Stimulated activated naive CD4-positive, alpha-beta T cell treated with Interleukin-2 at 50 U/mL for 16 hours (primary cell): ENCODE results near the gene DBH.

Experiments
- DNase-seq: peaks from one replicate; lab custom pipeline; 2025; lab: John Stamatoyannopoulos, UW

Gene DBH

DNA sequence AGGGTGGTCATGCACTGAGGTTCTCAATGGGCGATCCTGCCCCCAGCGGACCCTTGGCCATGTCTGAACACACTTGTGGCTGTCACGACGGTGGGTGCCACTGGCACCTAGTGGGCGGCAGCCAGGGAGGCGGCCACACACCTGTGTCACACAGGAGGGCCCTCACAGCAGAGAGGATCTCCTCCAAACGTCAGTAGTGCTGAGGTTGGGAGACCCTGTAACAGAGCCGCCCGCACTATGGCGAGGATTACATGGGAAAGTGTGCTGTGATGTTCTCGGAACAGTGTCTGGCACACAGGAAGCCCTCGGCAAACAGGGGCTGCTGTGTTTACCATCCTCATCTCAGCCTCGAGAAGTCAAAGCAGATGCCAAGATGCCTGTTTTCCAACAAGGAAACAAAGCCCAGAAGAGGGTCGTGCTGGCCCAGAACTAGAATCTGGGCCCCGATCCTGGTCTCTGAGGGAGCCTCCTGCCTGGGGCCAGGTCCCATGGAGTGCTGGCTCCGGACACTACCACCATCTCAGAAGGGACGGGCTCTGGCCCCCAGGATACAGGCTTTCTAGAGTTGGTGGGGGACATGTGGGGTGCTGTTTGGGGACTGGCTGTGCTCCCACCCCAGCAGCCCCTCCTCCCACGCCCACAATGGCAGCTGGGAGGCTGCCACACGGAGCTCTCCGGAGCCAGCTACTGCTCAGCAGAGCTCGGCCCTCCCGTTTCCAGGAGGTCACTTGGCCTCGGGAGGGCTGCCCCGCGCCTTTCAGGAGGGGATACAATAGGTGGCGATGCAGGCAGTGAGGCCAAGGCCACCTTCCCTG is 48.2 kb downstream of the DBH start:
- no peak for DNase-seq

DNA sequence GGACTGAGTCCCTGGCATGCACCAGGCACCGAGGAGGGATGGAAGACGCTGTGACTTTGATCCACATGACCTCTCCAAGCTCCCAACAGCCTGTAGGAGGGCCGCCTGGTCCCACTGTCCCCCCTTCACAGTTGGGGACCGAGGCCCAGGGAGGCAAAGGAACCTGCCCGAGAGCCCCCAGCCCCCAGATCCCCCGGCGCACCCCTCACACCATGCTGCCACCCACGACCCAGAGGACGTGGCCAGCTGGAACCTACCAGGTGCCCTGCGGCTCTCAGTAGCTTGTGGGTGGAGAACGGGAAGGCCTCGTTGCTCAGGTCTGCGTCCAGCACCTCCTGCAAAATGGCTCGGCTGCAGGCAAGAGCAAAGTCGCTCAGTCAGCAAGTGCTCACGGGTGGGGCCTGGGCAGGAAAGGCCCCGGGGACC is 48.8 kb downstream of the DBH start:
- no peak for DNase-seq

DNA sequence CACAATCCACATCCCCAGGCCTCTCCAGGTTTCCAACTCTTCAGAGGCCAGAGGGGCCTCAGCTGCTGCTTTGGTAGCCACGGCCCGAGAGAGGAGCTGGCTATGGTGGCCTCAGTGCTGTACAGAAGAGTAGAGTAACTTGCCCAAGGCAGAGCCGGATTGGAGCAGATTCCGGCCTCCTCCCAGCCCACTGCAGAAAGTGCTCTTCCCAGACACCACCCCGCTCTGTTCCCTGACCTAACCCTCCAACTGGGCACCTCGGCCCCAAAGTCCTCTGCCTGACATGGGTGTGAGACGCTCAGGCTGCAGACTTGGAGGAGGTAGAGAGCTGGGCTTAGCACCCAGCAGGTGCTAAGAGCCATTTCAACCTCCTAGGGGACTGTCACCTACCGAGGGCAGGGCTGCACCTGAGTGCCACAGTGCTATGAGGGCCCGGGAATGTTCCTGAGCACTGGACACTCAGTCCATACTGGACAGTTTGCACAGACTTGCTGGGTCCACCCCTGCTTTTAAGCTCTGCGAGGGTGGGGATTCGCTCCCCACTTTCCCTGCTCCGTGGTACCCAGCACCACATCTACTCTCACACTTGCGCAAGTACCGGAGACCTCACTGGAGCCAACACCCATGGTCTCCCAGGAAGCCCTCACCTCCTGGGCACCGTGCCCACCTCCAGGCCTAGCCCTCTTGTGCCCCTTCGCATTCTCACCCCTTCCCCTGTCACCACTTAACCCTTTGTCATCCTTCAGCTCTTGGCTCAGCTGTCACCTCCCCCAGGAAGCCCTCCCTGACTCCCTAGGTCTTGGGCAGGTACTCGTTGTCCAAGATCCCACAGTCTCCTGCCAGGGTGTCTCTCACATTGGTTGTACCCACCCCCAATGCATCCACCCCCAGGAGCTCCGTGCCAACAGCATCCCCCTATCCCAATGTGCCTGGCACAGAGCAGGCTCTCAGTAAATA is 49.8 kb downstream of the DBH start:
- DNase-seq: no peak

DNA sequence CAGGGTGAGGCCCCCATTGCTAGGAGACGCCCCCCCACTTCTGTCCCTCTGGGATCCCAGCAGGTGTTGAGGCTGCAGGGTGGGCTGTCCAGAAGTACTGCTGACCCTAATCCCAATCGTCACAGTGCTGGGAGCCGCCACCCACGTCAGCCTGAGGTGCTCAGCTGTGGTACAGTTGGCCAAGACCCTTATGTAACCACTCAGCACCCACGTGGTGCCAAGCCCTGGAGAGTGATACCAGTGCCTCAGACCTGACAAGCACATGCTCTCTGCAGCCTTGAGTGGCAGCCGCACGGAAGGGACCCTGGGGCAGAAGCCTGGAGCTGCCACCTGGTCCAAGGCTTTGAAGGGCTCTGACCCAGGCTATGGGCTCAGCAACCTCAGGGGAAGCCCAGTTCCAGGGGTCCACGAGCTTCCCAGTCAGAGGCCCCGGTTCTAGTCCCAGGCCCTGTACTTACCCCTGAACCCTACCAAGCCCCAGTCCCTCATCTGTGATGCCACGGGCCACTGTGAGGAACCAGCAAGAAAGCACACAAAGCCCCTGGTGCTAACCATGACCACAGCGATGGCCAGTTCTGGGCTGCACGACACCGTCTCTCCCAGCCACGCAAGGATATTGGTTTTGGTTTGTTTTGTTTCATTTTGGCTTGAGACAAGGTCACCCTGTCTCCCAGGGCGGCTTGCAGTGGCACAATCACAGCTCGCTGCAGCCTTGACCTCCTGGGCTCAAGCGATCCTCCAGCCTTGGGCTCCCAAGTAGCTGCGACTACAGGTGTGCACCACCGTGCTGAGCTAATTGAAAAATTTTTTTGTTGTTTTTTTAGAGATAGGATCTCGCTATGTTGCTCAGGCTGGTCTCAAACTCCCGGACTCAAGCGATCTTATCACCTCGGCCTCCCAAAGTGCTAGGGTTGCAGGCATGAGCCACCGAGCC is 50.7 kb downstream of the DBH start:
- no peak for DNase-seq

DNA sequence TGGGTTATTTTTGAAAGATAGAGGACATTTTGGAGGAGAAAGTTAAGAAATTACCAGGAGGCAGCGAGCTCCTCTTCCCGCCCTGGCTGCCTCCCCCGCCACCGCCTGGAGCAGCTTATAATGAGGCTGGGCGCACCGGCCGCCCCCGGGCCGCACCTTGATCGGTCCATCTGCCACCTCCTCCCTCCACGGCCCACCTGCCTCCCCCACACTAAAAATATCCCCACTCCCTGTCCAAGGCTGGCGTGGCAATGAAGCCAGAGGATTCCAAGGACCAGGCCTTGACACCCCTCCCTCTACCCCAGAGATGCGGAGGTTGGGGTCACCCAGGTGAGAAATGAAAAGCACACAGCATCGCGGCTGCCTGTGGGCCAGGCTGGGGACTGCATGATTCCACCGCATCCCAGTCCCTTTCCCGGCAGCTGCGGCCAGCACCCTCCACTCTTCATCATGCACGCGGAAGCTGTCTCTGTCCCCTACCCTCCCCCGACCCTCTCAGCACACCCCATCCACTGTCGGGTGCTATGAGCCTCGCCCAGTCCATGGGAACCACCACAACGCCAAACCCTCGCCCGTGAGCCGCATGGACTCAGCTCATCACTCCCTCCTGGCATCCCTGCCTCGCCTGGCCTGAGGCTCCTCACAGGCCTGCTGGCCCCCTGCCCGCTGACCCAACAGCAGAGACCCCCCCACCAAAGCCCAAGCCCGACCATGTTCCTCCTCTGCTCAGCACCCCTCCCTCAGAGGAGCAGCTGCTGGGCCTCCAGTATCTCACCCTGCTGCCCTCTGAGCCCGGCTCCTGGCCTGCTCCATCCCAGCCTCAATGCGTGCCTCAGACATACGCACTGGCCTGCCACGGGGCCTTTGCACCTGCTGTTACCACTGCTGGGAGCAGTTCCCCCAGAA is 51.9 kb downstream of the DBH start:
- no peak for DNase-seq

DNA sequence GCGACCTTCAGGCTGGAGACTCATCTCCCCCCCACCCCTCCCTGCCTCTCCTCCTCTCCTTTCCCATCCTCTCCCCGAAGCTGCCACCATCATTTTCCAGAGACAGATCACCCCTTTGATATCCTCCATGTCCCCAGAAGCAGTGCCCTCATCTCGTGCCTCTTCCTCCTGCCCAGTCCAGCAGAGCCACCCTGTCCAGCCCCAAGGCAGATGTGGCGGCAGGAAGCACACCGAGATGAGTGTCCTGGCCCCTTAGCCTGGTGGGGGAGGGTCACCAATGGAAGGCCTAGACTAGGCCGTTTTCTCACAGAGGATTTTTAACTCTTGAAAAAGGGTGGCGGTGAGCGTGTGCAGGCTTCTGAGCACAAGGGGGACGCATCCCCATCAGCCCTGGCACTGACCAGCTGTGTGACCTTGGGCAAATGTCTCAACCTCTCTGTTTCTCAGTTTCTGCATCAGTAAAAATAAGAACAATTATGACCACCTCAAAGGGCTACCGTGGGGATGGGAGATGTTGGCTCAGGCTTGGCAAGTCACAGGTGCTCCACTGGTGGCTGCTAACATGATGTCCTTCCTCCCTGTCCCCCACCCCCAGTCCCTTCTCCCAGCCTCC is 53.1 kb downstream of the DBH start:
- no peak for DNase-seq

DNA sequence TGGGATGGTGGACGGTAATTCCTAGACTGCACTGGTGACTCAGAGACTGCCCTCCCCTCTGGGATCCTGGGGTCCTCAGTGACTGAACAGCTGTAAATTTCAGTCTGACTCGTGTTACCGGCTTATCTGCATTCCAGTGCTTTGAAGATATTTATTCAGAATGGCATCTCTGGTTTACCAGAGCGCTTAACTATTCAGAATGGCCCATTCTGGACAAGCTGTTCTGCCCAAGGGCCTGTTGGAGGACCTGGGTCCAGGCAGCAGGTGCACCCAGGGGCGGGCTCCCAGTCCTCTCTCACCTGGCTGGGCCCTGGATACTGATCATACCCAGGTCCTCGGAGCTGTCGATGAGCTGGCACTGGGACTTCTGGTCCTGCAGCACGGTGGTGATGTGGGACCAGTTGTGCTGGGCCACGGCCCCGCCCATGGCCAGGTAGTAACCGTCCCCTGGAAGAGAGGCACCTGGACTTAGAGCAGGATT is 54.0 kb downstream of the DBH start:
- DNase-seq: no peak

DNA sequence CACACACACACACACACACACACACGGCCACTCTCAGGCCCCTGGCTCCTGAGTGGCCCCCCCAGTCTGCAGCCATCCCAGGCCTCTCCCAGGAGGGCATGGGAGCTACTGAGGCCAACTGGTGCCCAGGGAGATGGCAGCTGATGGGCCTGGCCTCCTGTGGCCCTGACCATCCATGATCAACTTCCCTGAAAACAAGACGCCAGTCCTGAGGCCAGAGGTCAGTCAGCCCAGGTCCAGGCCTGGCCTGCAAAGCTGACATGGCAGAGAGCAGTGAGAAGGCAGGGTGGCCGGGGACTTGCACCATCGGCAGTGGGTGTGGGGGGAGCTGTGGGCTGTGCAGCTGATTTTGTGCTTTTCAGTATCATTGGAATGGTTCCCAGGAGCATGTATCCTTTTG is 55.0 kb downstream of the DBH start:
- DNase-seq: no peak

DNA sequence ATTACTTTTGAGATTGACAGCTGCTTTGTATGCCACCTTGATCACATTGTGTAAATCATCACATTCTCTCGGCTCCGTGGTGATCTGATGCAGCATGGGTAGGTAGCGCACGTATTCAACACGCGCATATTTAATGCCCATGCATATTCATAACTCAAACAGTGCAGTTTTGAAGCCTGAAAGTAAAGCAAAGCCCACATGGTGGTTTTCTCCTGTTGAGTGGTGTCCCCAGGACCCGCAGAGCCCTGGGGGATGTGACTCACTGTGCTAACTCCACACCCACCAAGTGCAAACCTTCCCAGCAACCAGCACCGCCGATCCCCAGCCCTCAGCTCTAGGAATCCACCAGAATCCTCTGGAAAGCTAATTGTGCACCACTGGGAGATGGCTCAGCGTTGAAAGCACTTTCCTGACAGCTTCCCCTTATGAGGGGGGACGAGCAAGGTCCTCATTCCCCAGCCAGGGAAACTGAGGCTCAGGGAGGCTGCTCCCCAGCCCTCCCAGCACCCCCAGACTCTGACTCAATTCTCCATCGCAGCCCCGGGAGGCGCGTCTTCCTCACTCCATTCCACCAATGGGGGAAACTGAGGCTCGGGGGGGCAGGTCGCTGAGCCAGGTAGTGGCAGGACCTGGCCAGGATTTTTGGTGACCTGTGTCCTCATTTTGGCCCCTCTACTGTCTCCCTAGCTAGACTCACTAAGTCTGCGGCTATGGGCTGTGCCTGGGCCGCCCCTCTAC is 55.6 kb downstream of the DBH start:
- no peak for DNase-seq

DNA sequence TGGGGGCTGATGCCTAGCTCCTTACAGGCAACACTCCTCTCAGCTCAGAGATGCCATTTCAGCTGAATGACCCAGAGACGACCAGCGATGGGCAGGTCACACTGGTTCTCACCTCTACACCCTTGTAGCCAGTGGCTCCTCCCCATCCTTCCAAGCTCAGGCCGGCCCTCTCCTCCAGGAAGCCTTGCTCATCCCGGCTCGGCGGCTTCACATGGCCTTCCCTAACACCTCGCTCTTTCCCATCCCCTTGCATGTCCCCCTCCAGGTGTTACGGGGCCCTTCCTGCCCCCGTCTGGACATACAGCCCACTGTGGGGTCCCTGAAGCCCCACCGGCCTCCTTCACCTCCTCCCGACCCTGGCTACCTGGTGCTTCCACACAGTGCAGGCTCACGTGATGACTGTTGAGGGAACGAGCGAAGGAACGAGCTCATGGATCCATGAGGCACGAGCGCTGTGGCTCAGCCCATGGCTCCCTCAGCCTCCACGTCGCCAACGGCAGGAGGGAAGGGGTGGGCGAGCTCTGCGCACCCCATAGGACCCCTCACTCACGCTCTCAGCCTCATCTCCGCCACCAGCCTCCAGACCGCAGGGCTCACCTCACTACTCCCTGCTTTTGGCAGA is 56.3 kb downstream of the DBH start:
- DNase-seq: no peak

DNA sequence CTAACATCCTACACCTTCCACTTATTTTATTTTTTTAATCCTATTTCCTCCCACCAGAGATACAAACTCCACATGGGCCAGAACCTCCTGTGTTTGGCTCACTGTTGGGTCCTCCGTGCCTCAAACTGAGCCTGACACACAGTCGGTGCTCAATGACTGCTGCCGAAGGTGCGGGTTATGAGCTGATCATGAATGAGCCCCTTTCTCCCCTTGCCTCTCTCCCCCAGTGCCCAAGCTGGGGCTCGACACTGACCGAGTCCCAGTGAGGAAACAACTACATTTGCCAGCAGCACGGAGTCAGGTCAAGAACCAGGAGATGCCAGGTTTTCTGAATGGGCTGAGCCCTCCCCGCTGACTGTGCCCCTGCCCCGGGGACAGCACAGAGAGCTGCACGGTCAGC is 57.0 kb downstream of the DBH start:
- DNase-seq: no peak

DNA sequence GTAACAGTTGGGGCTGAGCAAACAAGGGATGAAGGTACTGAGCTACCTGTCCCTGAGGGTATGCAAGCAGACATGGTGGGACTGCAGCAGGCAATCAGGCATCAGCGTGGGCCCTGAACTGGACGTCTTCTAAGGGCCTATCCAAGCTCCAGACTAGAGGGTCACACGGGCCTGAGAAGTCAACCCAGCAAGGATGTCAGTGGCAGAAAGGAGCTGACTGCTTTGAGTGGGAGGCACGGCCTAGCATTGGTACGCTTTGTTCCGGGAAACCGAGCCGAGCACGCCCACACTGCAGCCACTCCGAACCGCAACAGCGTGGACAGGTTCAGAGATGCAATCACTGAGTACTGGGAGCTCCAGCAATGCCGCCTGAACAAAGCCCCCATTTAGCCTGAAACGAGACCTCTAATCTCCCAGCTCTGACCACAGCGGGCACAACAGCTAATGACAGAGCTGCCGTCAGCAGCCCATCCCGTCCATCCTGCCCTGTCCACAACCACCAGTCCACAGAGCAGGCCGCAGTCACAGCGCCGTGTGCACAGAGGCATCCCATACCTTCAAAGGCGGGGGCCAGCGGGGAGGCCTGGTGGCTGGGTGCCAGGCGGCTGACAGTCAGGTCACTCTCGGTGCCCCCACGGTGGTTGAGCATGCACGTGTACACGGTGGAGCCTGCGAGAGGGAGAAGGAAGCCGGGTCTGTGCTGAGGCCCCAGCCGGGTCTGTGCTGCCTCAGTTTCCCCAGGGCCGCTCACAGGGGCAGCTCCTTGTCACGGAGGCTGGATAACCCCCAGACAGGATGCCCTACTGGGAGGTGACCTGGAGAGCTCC is 57.8 kb downstream of the DBH start:
- DNase-seq: no peak

DNA sequence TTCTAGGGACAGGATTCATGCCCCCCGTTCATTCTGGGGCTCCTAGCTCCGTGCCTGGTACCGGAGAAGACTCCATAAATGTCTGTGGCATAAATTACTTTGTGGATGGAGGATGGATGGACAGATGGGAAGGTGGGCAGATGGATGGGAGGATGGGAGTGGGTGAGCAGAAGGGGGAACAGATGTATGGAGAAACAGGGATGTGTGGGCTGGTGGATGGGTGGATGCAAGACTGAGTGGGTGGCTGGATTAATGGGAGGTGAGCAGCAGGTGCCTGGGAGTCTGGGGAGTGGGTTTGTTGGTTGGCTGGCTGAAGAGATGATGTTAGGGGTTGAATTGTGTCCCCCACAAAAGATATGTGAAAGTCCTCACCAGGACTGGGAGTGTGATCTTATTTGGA is 58.5 kb downstream of the DBH start:
- no peak for DNase-seq

DNA sequence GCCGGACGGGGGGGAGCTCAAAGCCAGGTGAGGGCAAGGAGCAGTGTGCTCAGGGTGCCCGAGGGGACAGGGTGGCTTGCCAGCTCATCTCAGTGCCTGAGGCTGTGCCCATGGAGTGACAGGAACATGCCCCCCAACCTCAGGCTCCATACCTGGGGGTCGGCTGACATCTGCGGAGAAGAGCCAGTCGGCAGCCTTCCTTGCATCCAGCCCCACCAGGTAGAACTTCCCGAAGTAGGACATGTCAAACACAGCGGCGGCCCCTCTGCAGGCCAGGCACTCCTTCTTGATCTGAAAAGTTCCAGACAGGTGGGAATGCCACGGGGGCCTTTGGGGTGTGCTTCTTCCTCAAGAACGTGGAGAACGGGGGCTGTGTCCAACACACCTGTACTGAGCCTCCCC is 59.9 kb downstream of the DBH start:
- DNase-seq: no peak

DNA sequence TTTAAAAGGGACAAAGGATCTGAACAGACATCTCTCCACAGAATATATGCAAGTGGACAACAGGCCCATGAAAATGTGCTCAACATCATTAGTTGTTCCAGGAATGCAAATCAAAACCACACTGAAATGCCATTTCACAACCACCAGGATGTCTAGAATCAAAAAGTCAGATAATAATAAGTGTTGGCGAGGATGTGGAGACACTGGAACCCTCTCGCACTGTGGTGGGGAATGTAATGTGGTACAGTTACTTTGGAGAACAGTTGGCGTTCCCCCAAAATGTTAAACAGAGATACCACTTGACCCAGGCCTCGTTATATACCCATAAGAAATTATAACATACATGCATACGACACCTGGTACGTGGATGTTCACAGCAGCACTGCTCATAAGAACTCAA is 63.4 kb downstream of the DBH start:
- DNase-seq: no peak

DNA sequence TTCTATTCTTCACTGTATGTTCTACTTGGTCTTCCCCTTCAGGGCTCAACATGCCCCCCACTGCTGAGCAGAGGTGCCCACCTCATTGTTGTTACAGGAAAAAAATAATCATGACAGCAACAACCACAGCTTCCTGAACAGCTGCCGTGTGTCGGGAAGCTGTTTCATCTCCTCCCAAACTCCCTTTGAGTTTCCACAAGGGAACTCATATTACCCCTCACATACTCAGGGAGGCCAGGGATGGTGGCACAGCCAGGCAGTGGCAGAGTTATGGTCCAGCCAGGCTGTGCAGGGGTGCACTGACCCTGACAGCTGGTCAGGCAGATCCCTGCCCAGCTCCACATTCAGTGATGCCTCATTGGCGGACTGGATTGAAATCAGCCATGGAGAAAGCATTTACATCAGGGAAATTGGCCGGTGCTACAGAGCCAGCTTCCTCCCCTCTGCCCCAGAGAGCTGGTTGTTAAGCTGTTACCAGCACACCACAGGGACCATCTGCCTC is 64.7 kb downstream of the DBH start:
- no peak for DNase-seq

DNA sequence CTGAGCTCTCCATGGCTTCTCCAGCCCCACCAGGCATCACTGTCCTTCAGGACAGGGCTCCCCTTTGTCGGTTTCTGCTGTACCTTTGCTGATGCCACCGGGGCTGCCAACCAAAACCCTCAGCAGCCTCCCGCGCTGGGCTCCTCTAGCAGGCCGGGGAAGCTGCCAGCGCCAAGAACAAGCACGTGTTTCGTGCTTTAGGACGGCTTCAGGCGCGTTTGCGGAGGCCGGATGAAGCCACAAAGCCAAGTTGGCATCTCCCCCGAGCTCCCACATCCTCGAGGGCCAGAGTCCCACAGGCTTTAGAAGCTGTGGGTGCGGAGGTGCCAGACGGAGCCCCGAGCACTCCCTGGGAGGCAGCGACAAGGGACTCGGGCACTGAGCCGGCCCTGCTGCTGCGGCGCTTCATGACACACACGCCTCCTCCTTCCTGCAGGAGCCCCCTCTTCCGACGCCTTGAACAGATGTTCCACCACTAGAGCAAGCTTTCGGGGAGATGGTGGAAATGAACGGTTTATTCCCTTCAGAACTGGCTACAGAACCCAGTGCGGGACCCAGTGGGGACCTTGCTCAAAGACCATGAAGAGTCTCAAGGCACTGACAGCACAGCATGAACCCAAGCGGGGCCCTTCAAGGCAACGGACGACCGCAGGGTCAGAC is 65.3 kb downstream of the DBH start:
- DNase-seq: peak; percentile 42
